IMR-90 (cell line): ENCODE measurements around the gene MTIF3. TPM values are rescaled to one million over a fixed set of nuclear protein-coding genes. Genes with fewer than 3 reads are reported as not detected.
A peak's percentile ranks its signal among the peaks of the same experiment; 100 is the strongest.

ENCODE experiments used
- ATAC-seq: fragments of 200-7000 bp; cut with Tn5 transposase; 2 replicates; pipeline ENCODE4 v1.9.1; 2020; ENCODE audit warnings: low read depth, mild to moderate bottlenecking, moderate library complexity
- BruUV-seq: library from RNA; stranded (reverse); fragments of 400-500 nt; replicated peaks from 2 replicates; lab custom pipeline; 2021; lab: Mats Ljungman, UMichigan
- CTCF ChIA-PET: fragments of 300-600 bp; formaldehyde crosslinking; extraction: SDS; loops from one replicate; lab custom pipeline; 2021; ENCODE audit warnings: antibody characterized with exemption; lab: Yijun Ruan, JAX
- POLR2A ChIA-PET: fragments of 300-600 bp; sonication (Branson Sonifier 250); formaldehyde crosslinking; loops from one replicate; lab custom pipeline; 2022; ENCODE audit warnings: antibody characterized with exemption; ENCODE audit not compliant: unreplicated experiment; lab: Charles Lee
- DNase-seq: peaks from one replicate; pipeline ENCODE4 v3.0.0; 2013
- H2AFZ ChIP-seq: replicated peaks from 2 replicates; pipeline ENCODE3; 2013; ENCODE audit warnings: low read length, mild to moderate bottlenecking; ENCODE audit not compliant: poor library complexity
- H2AK5ac ChIP-seq: 2 replicates; pipeline ENCODE4 v1.6.1; 2013; ENCODE audit warnings: low read depth, low read length, inconsistent platforms
- H2AK9ac ChIP-seq: replicated peaks from 2 replicates; pipeline ENCODE3; 2013; ENCODE audit warnings: mild to moderate bottlenecking, low read depth, low read length, moderate library complexity; ENCODE audit not compliant: poor library complexity
- H2BK120ac ChIP-seq: 2 replicates; pipeline ENCODE4 v1.6.1; 2013; ENCODE audit warnings: low read depth, low read length, inconsistent platforms
- H2BK15ac ChIP-seq: 3 replicates; pipeline ENCODE4 v1.6.1; 2013; ENCODE audit warnings: low read depth, low read length, inconsistent platforms
- H2BK20ac ChIP-seq: 2 replicates; pipeline ENCODE4 v1.6.1; 2013; ENCODE audit warnings: low read depth, mild to moderate bottlenecking, inconsistent platforms, low read length, moderate library complexity
- H2BK5ac ChIP-seq: 2 replicates; pipeline ENCODE4 v1.6.1; 2013; ENCODE audit warnings: mild to moderate bottlenecking, low read depth, low read length, inconsistent platforms; ENCODE audit not compliant: poor library complexity, severe bottlenecking
- H3K14ac ChIP-seq: replicated peaks from 2 replicates; pipeline ENCODE4 v1.6.1; 2013; ENCODE audit warnings: low read depth, low read length, inconsistent platforms
- H3K18ac ChIP-seq: 2 replicates; pipeline ENCODE4 v1.6.1; 2013; ENCODE audit warnings: low read depth, low read length, control low read depth
- H3K23ac ChIP-seq: 2 replicates; pipeline ENCODE4 v1.6.1; 2013; ENCODE audit warnings: low read depth, low read length, inconsistent platforms
- H3K27ac ChIP-seq: 2 replicates; pipeline ENCODE4 v1.5.1; 2013; ENCODE audit warnings: mild to moderate bottlenecking, control low read depth, low read length; ENCODE audit not compliant: insufficient read depth
- H3K27me3 ChIP-seq: 2 replicates; pipeline ENCODE4 v1.6.1; 2013; ENCODE audit warnings: low read length; ENCODE audit not compliant: control insufficient read depth, insufficient read depth
- H3K36me3 ChIP-seq: 2 replicates; pipeline ENCODE4 v1.6.1; 2013; ENCODE audit warnings: low read length, mixed read lengths; ENCODE audit not compliant: control insufficient read depth, insufficient read depth
- H3K4ac ChIP-seq: 2 replicates; pipeline ENCODE4 v1.6.1; 2013; ENCODE audit warnings: low read depth, low read length, inconsistent platforms
- H3K4me1 ChIP-seq: 2 replicates; pipeline ENCODE4 v1.6.1; 2013; ENCODE audit warnings: low read length, mixed read lengths; ENCODE audit not compliant: control insufficient read depth, insufficient read depth
- H3K4me2 ChIP-seq: 2 replicates; pipeline ENCODE4 v1.6.1; 2013; ENCODE audit warnings: low read depth, mild to moderate bottlenecking, control low read depth, low read length, moderate library complexity
- H3K4me3 ChIP-seq: 2 replicates; pipeline ENCODE4 v1.5.1; 2013; ENCODE audit warnings: low read depth, mild to moderate bottlenecking, control low read depth, low read length, moderate library complexity; ENCODE audit not compliant: insufficient read depth
- H3K56ac ChIP-seq: 2 replicates; pipeline ENCODE4 v1.6.1; 2013; ENCODE audit warnings: low read length, inconsistent platforms; ENCODE audit not compliant: insufficient read depth; ENCODE audit errors: extremely low read depth
- H3K79me1 ChIP-seq, 2 experiments: 2 replicates each; pipeline ENCODE4 v1.6.1; 2013; ENCODE audit warnings: low read length in 2 of 2, inconsistent platforms in 1 of 2, low read depth in 1 of 2
- H3K9ac ChIP-seq: 2 replicates; pipeline ENCODE4 v1.6.1; 2013; ENCODE audit warnings: low read depth, low read length, control low read depth
- H3K9me1 ChIP-seq: 2 replicates; pipeline ENCODE4 v1.6.1; 2013; ENCODE audit warnings: low read length, inconsistent platforms; ENCODE audit not compliant: insufficient read depth
- H3K9me3 ChIP-seq: 2 replicates; pipeline ENCODE4 v1.6.1; 2013; ENCODE audit warnings: low read length; ENCODE audit not compliant: control insufficient read depth, insufficient read depth
- H4K20me1 ChIP-seq: 2 replicates; pipeline ENCODE4 v1.6.1; 2013; ENCODE audit warnings: low read length, inconsistent platforms; ENCODE audit not compliant: insufficient read depth
- H4K5ac ChIP-seq: 2 replicates; pipeline ENCODE4 v1.6.1; 2013; ENCODE audit warnings: mild to moderate bottlenecking, low read depth, low read length, control low read depth
- H4K8ac ChIP-seq, 2 experiments: 2 replicates each; pipeline ENCODE4 v1.6.1; 2013; ENCODE audit warnings: low read depth in 2 of 2, low read length in 2 of 2, control low read depth in 1 of 2, inconsistent platforms in 1 of 2
- H4K91ac ChIP-seq: 2 replicates; pipeline ENCODE4 v1.6.1; 2013; ENCODE audit warnings: low read depth, low read length, inconsistent platforms; ENCODE audit not compliant: insufficient read depth
- BHLHE40 ChIP-seq: fragments of 150-350 bp; IDR thresholded peaks from 2 replicates; pipeline ENCODE4 v1.6.1; 2016; ENCODE audit warnings: mild to moderate bottlenecking, low read depth, low read length
- CEBPB ChIP-seq: IDR thresholded peaks from 2 replicates; pipeline ENCODE4 v1.6.1; 2012; ENCODE audit warnings: low read depth, low read length, improper control_type of control experiment
- ELK1 ChIP-seq: fragments of 150-350 bp; IDR thresholded peaks from 2 replicates; pipeline ENCODE4 v1.6.1; 2016; ENCODE audit warnings: low read depth, mild to moderate bottlenecking, low read length, moderate library complexity, borderline replicate concordance
- FOS ChIP-seq: fragments of 150-350 bp; IDR thresholded peaks from 2 replicates; pipeline ENCODE4 v1.6.1; 2016; ENCODE audit warnings: low read depth, low read length
- MAFK ChIP-seq: IDR thresholded peaks from 2 replicates; pipeline ENCODE4 v1.6.1; 2012; ENCODE audit warnings: low read depth, low read length, improper control_type of control experiment
- MAZ ChIP-seq: IDR thresholded peaks from 2 replicates; pipeline ENCODE4 v1.6.1; 2012; ENCODE audit warnings: low read depth, mild to moderate bottlenecking, low read length, improper control_type of control experiment, moderate library complexity, borderline replicate concordance
- MXI1 ChIP-seq: IDR thresholded peaks from 2 replicates; pipeline ENCODE4 v1.6.1; 2012; ENCODE audit warnings: low read depth, mild to moderate bottlenecking, low read length, moderate library complexity, borderline replicate concordance
- NFE2L2 ChIP-seq: fragments of 150-350 bp; IDR thresholded peaks from 2 replicates; pipeline ENCODE4 v1.6.1; 2016; ENCODE audit warnings: low read depth, mild to moderate bottlenecking, low read length
- POLR2A ChIP-seq: IDR thresholded peaks from 2 replicates; pipeline ENCODE4 v1.6.1; 2012; ENCODE audit warnings: mild to moderate bottlenecking, low read depth, low read length
- RAD21 ChIP-seq: IDR thresholded peaks from 2 replicates; pipeline ENCODE4 v1.6.1; 2012; ENCODE audit warnings: low read length, improper control_type of control experiment
- RCOR1 ChIP-seq: IDR thresholded peaks from 2 replicates; pipeline ENCODE4 v1.6.1; 2012; ENCODE audit warnings: mild to moderate bottlenecking, low read length, improper control_type of control experiment; ENCODE audit not compliant: insufficient replicate concordance
- RFX5 ChIP-seq: IDR thresholded peaks from 2 replicates; pipeline ENCODE4 v1.8.0; 2012; ENCODE audit warnings: low read depth, mild to moderate bottlenecking, low read length, moderate library complexity
- WGBS, 2 experiments: methylation state at CpG; one replicate each; pipeline versions ENCODE4 v1.1.5 to v1.1.7; 2013; ENCODE audit warnings: missing lambda C conversion rate in 2 of 2; ENCODE audit not compliant: insufficient read length in 1 of 2; ENCODE audit errors: extremely low coverage in 2 of 2; 5-methylcytosine and 5-hydroxymethylcytosine counted together
- dilution Hi-C: fragments of 300-500 bp; cut with HindIII; formaldehyde crosslinking; loops from one replicate; pipeline ENCODE4 v1.14.3; 2018; ENCODE audit warnings: low sequenced_read_pairs; ENCODE audit not compliant: unreplicated experiment
- in situ Hi-C: fragments of 300-500 bp; cut with MboI; formaldehyde crosslinking; loops from 3 replicates; pipeline ENCODE4 v1.14.3; 2019; ENCODE audit warnings: low sequenced_read_pairs, inconsistent platforms, mixed read lengths
- intact Hi-C: fragments of 100-400 bp; cut with micrococcal nuclease; formaldehyde crosslinking; loops from 2 replicates; pipeline ENCODE4 v1.10.0; 2022
- polyA plus RNA-seq, 3 experiments: library from polyadenylated mRNA; depleted of rRNA; stranded (reverse); fragments of >200 nt; gene quantifications; 2 replicates each; pipeline ENCODE4 v1.2.3, GENCODE V29; 2012; ENCODE audit warnings: low replicate concordance in 1 of 3
- total RNA-seq: library from RNA; depleted of rRNA; stranded (reverse); fragments of >200 nt; gene quantifications from 2 replicates; pipeline ENCODE4 v1.2.3, GENCODE V29; 2012
- TF ChIP-seq, protein P1 (sequence below): conservative IDR thresholded peaks from 2 replicates; pipeline ENCODE4 v1.5.1; 2012; ENCODE audit warnings: mild to moderate bottlenecking, low read depth, low read length, improper control_type of control experiment
- TF ChIP-seq, protein P2 (sequence below): fragments of 150-350 bp; IDR thresholded peaks from 2 replicates; pipeline ENCODE4 v1.6.1; 2017; ENCODE audit warnings: mild to moderate bottlenecking, antibody characterized with exemption, low read length, low read depth

MTIF3 gene
- total and polyA plus RNA-seq, 2 of the 4 experiments (the other 2 are of a cell fraction) = 31.7 to 41.0 TPM

DNA sequence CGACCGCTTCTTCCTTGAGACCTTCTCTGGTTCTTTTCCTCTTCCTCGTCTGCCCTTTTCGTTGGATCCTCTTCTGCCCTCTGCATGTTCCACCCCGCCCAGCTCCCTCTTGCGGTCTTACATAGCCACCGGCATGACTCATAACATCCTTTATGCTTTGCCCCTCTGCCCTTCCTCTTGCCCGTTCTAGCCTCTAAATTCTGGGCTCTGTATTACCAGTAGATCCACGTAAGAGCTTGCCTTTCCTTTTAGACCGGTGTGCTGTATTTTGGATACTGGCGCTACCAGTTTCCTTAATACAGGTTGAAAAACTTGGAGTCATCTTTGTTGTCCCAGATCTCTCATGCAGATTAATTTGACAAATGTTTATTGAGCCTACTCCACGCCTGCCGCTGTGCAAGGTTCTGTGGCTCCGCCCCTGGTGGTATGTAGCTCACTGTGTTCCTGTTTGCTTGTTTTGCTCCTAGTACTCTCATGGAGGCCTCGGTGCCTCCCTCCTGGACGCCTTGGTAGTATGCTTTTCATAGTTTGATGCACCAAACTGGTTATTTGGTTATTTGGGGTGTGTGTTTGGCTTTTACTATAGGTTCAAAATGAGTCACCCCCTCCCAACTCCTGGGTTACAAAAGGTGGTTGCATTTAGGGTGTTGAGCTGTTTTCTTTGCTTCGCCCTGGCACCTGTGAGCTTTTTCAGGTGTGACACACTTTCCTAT is 24.3 kb downstream of the MTIF3 start:
- in situ Hi-C loops = no loop called here
- no peak for TF ChIP-seq CEBPB
- TF ChIP-seq, protein P1, sequence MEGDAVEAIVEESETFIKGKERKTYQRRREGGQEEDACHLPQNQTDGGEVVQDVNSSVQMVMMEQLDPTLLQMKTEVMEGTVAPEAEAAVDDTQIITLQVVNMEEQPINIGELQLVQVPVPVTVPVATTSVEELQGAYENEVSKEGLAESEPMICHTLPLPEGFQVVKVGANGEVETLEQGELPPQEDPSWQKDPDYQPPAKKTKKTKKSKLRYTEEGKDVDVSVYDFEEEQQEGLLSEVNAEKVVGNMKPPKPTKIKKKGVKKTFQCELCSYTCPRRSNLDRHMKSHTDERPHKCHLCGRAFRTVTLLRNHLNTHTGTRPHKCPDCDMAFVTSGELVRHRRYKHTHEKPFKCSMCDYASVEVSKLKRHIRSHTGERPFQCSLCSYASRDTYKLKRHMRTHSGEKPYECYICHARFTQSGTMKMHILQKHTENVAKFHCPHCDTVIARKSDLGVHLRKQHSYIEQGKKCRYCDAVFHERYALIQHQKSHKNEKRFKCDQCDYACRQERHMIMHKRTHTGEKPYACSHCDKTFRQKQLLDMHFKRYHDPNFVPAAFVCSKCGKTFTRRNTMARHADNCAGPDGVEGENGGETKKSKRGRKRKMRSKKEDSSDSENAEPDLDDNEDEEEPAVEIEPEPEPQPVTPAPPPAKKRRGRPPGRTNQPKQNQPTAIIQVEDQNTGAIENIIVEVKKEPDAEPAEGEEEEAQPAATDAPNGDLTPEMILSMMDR = peak; percentile 33
- TF ChIP-seq BHLHE40 = no peak
- no peak for TF ChIP-seq NFE2L2
- TF ChIP-seq MAZ = no peak
- TF ChIP-seq ELK1 = no peak
- TF ChIP-seq MXI1 = no peak
- no peak for TF ChIP-seq MAFK
- TF ChIP-seq RAD21 = peak; percentile 13; the same call in 1 of the 2 replicates
- peak; percentile 58 for TF ChIP-seq FOS
- TF ChIP-seq, protein P2, sequence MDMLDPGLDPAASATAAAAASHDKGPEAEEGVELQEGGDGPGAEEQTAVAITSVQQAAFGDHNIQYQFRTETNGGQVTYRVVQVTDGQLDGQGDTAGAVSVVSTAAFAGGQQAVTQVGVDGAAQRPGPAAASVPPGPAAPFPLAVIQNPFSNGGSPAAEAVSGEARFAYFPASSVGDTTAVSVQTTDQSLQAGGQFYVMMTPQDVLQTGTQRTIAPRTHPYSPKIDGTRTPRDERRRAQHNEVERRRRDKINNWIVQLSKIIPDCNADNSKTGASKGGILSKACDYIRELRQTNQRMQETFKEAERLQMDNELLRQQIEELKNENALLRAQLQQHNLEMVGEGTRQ = no peak
- no peak for TF ChIP-seq RCOR1
- no peak for TF ChIP-seq RFX5
- no peak for TF ChIP-seq POLR2A

More for the DNA sequence above, 24.3 kb downstream of the MTIF3 start:
- no peak overlapping the region for H4K5ac ChIP-seq
- peaks cover 23 to 43% of the 10 kb centered on the region in 2 experiments for H3K79me1 ChIP-seq
- intact Hi-C loops = loop anchor here (1.0 to 10.0 kb wide), 3 partner anchors 24 to 441 kb away; partner anchors contain the start of gene MTIF3
- no peak overlapping the region for H3K9ac ChIP-seq
- peak overlapping the region; percentile 89 for H3K4me2 ChIP-seq
- BruUV-seq = TSS peak; percentile 29
- peak overlapping the region; percentile 87; the same call in 1 of the 2 replicates for H3K23ac ChIP-seq
- H4K8ac ChIP-seq = peak overlapping the region; percentile 84 to 85; a peak in 2 of 4 replicates
- CTCF ChIA-PET = interaction anchor here (0.7 to 1.4 kb wide), 6 partner anchors 10 to 1187 kb away, joined by 3 to 4 read pairs (median 3); no protein-coding TSS in a partner anchor
- no peak overlapping the region for H2BK20ac ChIP-seq
- no peak overlapping the region for H3K56ac ChIP-seq
- H3K27me3 ChIP-seq = no peaks in the 10 kb centered on the region; the same call in 1 of the 2 replicates
- ATAC-seq = peak; percentile 50
- POLR2A ChIA-PET = no interaction called here
- H3K4me3 ChIP-seq = no peak overlapping the region
- no peak overlapping the region for H3K27ac ChIP-seq
- dilution Hi-C loops = no loop called here
- no peaks in the 10 kb centered on the region for H4K20me1 ChIP-seq
- no peak overlapping the region for H3K18ac ChIP-seq
- H2AFZ ChIP-seq = peak overlapping the region; percentile 94
- peak overlapping the region; percentile 10; the same call in 1 of the 2 replicates for H4K91ac ChIP-seq
- peaks cover 9% of the 10 kb centered on the region for H3K36me3 ChIP-seq
- peak overlapping the region; percentile 19; the same call in 1 of the 2 replicates for H2BK120ac ChIP-seq
- peak overlapping the region; percentile 87 for H3K4ac ChIP-seq
- peak overlapping the region; percentile 87 for H2AK9ac ChIP-seq
- H2AK5ac ChIP-seq = peak overlapping the region; percentile 28
- peaks cover 15% of the 10 kb centered on the region for H3K4me1 ChIP-seq
- 51% methylated on average over 9 of the region's 17 CpGs; no CpG with 5 or more reads in 1 of the 2 experiments for WGBS, 2 experiments
- no peaks in the 10 kb centered on the region for H3K9me3 ChIP-seq
- peak; percentile 69 for DNase-seq
- no peak overlapping the region for H2BK15ac ChIP-seq
- no peak overlapping the region; the same call in 1 of the 2 replicates for H3K14ac ChIP-seq
- peaks cover 23% of the 10 kb centered on the region for H3K9me1 ChIP-seq
- peak overlapping the region; percentile 4 for H2BK5ac ChIP-seq
